A549 (cell line): Measurements from ENCODE around the gene FAM163A. TPM values are rescaled to one million over a fixed set of nuclear protein-coding genes. Genes with fewer than 3 reads are reported as not detected.
"Not testable (repeated sequence)": the region's sequence is repeated elsewhere in the genome, so short reads cannot be mapped to it uniquely, and the experiment has no call there.

ENCODE experiments used
- ATAC-seq, 2 experiments: fragments of 200-7000 bp in 1 of 2; fragments of >200 bp in 1 of 2; cut with Nextera tagmentation in 1 of 2; cut with Tn5 transposase in 1 of 2; 3 replicates each; pipeline versions ENCODE4 v1.8.0 to v1.9.1; 2018 to 2020; ENCODE audit warnings: mild to moderate bottlenecking in 1 of 2, moderate library complexity in 1 of 2
- CTCF ChIA-PET: fragments of 300-600 bp; sonication (Branson Sonifier 250); formaldehyde crosslinking; extraction: SDS; loops from one replicate; lab custom pipeline; 2021; ENCODE audit warnings: antibody characterized with exemption, inconsistent platforms; lab: Yijun Ruan, JAX
- POLR2A ChIA-PET: fragments of 350-600 bp; formaldehyde crosslinking; extraction: SDS; loops from one replicate; lab custom pipeline; 2021; ENCODE audit warnings: antibody characterized with exemption, inconsistent platforms; lab: Yijun Ruan, JAX
- DNase-seq, 2 experiments: peaks; one replicate each; pipeline versions ENCODE4 v3.0.0 to v3.0.0-alpha.2; 2011 to 2016; ENCODE audit warnings: low read depth in 1 of 2, low spot score in 1 of 2
- FAIRE-seq: peaks from 2 replicates; lab custom pipeline; 2011; peaks lifted over from hg19 to GRCh38; lab: Jason Lieb, UNC
- H3K27ac ChIP-seq, 2 experiments: fragments of >200 bp; sonication (Bioruptor Twin); formaldehyde crosslinking; 3 replicates each; pipeline ENCODE4 v1.5.1; 2016 to 2017
- H3K4me1 ChIP-seq: fragments of >200 bp; sonication (Bioruptor Twin); formaldehyde crosslinking; 3 replicates; pipeline ENCODE4 v1.6.1; 2016
- H3K4me2 ChIP-seq: fragments of >200 bp; sonication (Bioruptor Twin); formaldehyde crosslinking; 3 replicates; pipeline ENCODE4 v1.6.1; 2016
- H3K4me3 ChIP-seq: fragments of >200 bp; sonication (Bioruptor Twin); formaldehyde crosslinking; 3 replicates; pipeline ENCODE4 v1.5.1; 2016
- H3K9me3 ChIP-seq: fragments of >200 bp; sonication (Bioruptor Twin); formaldehyde crosslinking; 3 replicates; pipeline ENCODE4 v1.6.1; 2016
- CBX8 ChIP-seq: fragments of 200-600 bp; sonication (generic); IDR thresholded peaks from 2 replicates; pipeline ENCODE4 v1.6.1; 2016
- CHD2 ChIP-seq: fragments of 150-350 bp; IDR thresholded peaks from 2 replicates; pipeline ENCODE4 v1.6.1; 2014; ENCODE audit warnings: low read length; ENCODE audit not compliant: partially characterized antibody
- CHD4 ChIP-seq: fragments of 200-600 bp; sonication (generic); IDR thresholded peaks from 2 replicates; pipeline ENCODE4 v1.6.1; 2016; ENCODE audit warnings: antibody characterized with exemption, mild to moderate bottlenecking, borderline replicate concordance
- E2F6 ChIP-seq: IDR thresholded peaks from 2 replicates; pipeline ENCODE4 v1.6.1; 2012; ENCODE audit warnings: low read depth, borderline replicate concordance
- EHF ChIP-seq: fragments of 250-450 bp; sonication (Bioruptor Pico); IDR thresholded peaks from 2 replicates; pipeline ENCODE4 v1.5.0; 2020; ENCODE audit warnings: mild to moderate bottlenecking
- EHMT2 ChIP-seq: fragments of 200-600 bp; sonication (generic); IDR thresholded peaks from 2 replicates; pipeline ENCODE4 v1.6.1; 2016; ENCODE audit warnings: antibody characterized with exemption, low read depth, mild to moderate bottlenecking, moderate library complexity
- ELK1 ChIP-seq: fragments of 150-350 bp; IDR thresholded peaks from 2 replicates; pipeline ENCODE4 v1.6.1; 2014; ENCODE audit warnings: low read depth, mild to moderate bottlenecking, low read length
- FOSB ChIP-seq: fragments of 250-450 bp; sonication (Bioruptor Pico); IDR thresholded peaks from 2 replicates; pipeline ENCODE4 v1.5.0; 2020; ENCODE audit warnings: mild to moderate bottlenecking, moderate library complexity
- FOSL2 ChIP-seq, 2 experiments: fragments of 450-650 bp in 1 of 2; fragments of >200 bp in 1 of 2; sonication (Bioruptor Twin) in 1 of 2; formaldehyde crosslinking; IDR thresholded peaks; 2 replicates each; pipeline versions ENCODE4 v1.5.0 to v1.6.1; 2016 to 2020; ENCODE audit warnings: mild to moderate bottlenecking in 1 of 2, moderate library complexity in 1 of 2
- HDAC2 ChIP-seq: fragments of 200-600 bp; sonication (generic); IDR thresholded peaks from 2 replicates; pipeline ENCODE4 v1.6.1; 2016
- HES2 ChIP-seq: fragments of >200 bp; sonication (Bioruptor Twin); formaldehyde crosslinking; IDR thresholded peaks from 2 replicates; pipeline ENCODE4 v1.6.1; 2016
- HOXB13 ChIP-seq: fragments of 250-450 bp; sonication (Bioruptor Pico); IDR thresholded peaks from 2 replicates; pipeline ENCODE4 v1.5.0; 2020; ENCODE audit warnings: low read depth, mild to moderate bottlenecking, moderate library complexity
- JUN ChIP-seq, 2 experiments: fragments of >200 bp; sonication (Bioruptor Twin); formaldehyde crosslinking; IDR thresholded peaks; 2 replicates in 1 of 2; 3 replicates in 1 of 2; pipeline ENCODE4 v1.6.1; 2016 to 2017
- JUNB ChIP-seq: fragments of >200 bp; sonication (Bioruptor Twin); formaldehyde crosslinking; IDR thresholded peaks from 2 replicates; pipeline ENCODE4 v1.6.1; 2016
- KDM1A ChIP-seq: fragments of 200-600 bp; sonication (generic); IDR thresholded peaks from 2 replicates; pipeline ENCODE4 v1.6.1; 2016; ENCODE audit warnings: low read depth, mild to moderate bottlenecking
- KDM5A ChIP-seq: fragments of 200-600 bp; sonication (generic); IDR thresholded peaks from 2 replicates; pipeline ENCODE4 v1.6.1; 2016; ENCODE audit warnings: antibody characterized with exemption, mild to moderate bottlenecking
- MAX ChIP-seq: IDR thresholded peaks from 2 replicates; pipeline ENCODE4 v1.6.1; 2012
- MYC ChIP-seq: IDR thresholded peaks from 2 replicates; pipeline ENCODE4 v1.6.1; 2012; ENCODE audit warnings: mild to moderate bottlenecking, inconsistent platforms, low read length, improper control_type of control experiment, borderline replicate concordance
- NPAS2 ChIP-seq: fragments of 250-450 bp; sonication (Bioruptor Pico); IDR thresholded peaks from 2 replicates; pipeline ENCODE4 v1.8.0; 2022; ENCODE audit warnings: mild to moderate bottlenecking, moderate library complexity, borderline replicate concordance
- POLR2AphosphoS2 ChIP-seq: conservative IDR thresholded peaks from 2 replicates; pipeline ENCODE4 v1.6.1; 2012; ENCODE audit warnings: low read length, improper control_type of control experiment, inconsistent platforms
- RARB ChIP-seq: fragments of 250-450 bp; sonication (Bioruptor Pico); IDR thresholded peaks from 2 replicates; pipeline ENCODE4 v1.8.0; 2021; ENCODE audit warnings: mild to moderate bottlenecking, moderate library complexity
- RCOR1 ChIP-seq: fragments of 150-350 bp; IDR thresholded peaks from 2 replicates; pipeline ENCODE4 v1.6.1; 2014; ENCODE audit warnings: antibody characterized with exemption, low read length, low read depth
- RNF2 ChIP-seq: fragments of 200-600 bp; sonication (generic); IDR thresholded peaks from 2 replicates; pipeline ENCODE4 v1.6.1; 2016; ENCODE audit warnings: low read depth, mild to moderate bottlenecking, antibody characterized with exemption, moderate library complexity, borderline replicate concordance
- TFCP2L1 ChIP-seq: fragments of 250-450 bp; sonication (Bioruptor Pico); IDR thresholded peaks from 2 replicates; pipeline ENCODE4 v1.5.0; 2021; ENCODE audit warnings: mild to moderate bottlenecking
- USF2 ChIP-seq: fragments of 450-650 bp; IDR thresholded peaks from 2 replicates; pipeline ENCODE4 v1.6.1; 2014; ENCODE audit warnings: antibody characterized with exemption
- ZFP36 ChIP-seq: fragments of 450-650 bp; IDR thresholded peaks from 2 replicates; pipeline ENCODE4 v1.6.1; 2014; ENCODE audit warnings: borderline replicate concordance; ENCODE audit not compliant: partially characterized antibody
- ZNF302 ChIP-seq: fragments of 250-450 bp; sonication (Bioruptor Pico); IDR thresholded peaks from 2 replicates; pipeline ENCODE4 v1.9.0; 2021; ENCODE audit warnings: inconsistent platforms, mild to moderate bottlenecking, moderate library complexity
- WGBS: methylation state at CpG from one replicate; pipeline ENCODE4 v1.1.6; 2017; ENCODE audit errors: missing lambda C conversion rate; 5-methylcytosine and 5-hydroxymethylcytosine counted together
- polyA plus RNA-seq, 4 experiments: library from polyadenylated mRNA; depleted of rRNA in 3 of 4; stranded (reverse); fragments of >200 nt; fragmentation: RNase III in 1 of 4; extraction: RNeasy Plus Mini Kit Qiagen cat#74134 plus additional on column Dnase treatment in 1 of 4; gene quantifications; 2 replicates in 3 of 4; 3 replicates in 1 of 4; pipeline ENCODE4 v1.2.3, GENCODE V29; 2011 to 2017

Gene FAM163A
- polyA plus RNA-seq, 2 of the 4 experiments (the other 2 are of a cell fraction) = not detected

- TF ChIP-seq MAX (no peak), RCOR1 (no peak), CHD4 (no peak), POLR2AphosphoS2 (no peak), JUNB (no peak), KDM5A (no peak)
These were observed 57.4 kb downstream of the FAM163A start (continued) for GRCh38 chr1:179800481-179800880.

- H3K9me3 ChIP-seq = no peaks in the 10 kb centered on the region
- H3K4me3 ChIP-seq = no peak overlapping the region
- no peak for DNase-seq
- ChIA-PET POLR2A (no interaction called here), CTCF (interaction anchor here (2.0 to 3.3 kb wide), 2 partner anchors 11 to 97 kb away, joined by 6 to 18 read pairs; no protein-coding TSS in a partner anchor)
- TF ChIP-seq CBX8 = no peak
- no peak for TF ChIP-seq JUN (IDR thresholded peaks at IDR 0.05)
- TF ChIP-seq HES2 = no peak
- TF ChIP-seq USF2 = no peak
- no peak for TF ChIP-seq ELK1
- TF ChIP-seq EHF (CRISPR knock-in tag) = no peak
- no peak for TF ChIP-seq TFCP2L1 (CRISPR knock-in tag)
- TF ChIP-seq MAX = no peak
- no peak for TF ChIP-seq NPAS2 (CRISPR knock-in tag)
- no peak for TF ChIP-seq RNF2
- no peak for ATAC-seq
- H3K4me2 ChIP-seq = no peak overlapping the region
- 58% methylated on average over 6 of the region's 6 CpGs for WGBS
- H3K27ac ChIP-seq = no peak overlapping the region
- H3K4me1 ChIP-seq = no peaks in the 10 kb centered on the region
- no peak for FAIRE-seq
These were observed 60.0 kb downstream of the FAM163A start for GRCh38 chr1:179803104-179803503.

- POLR2A ChIA-PET = no interaction called here
- H3K4me3 ChIP-seq = no peak overlapping the region
- ATAC-seq (no peak), DNase-seq (no peak), FAIRE-seq (no peak)
- H3K9me3 ChIP-seq = no peaks in the 10 kb centered on the region
- TF ChIP-seq HOXB13 (no peak), MAX (no peak), HDAC2 (no peak), FOSL2 (IDR thresholded peaks at IDR 0.05) (no peak), FOSL2 (CRISPR knock-in tag; IDR thresholded peaks at IDR 0.05) (no peak), E2F6 (no peak), FOSB (CRISPR knock-in tag) (no peak), ZFP36 (no peak), MYC (no peak), CHD2 (no peak), RARB (CRISPR knock-in tag) (no peak), EHMT2 (no peak), KDM1A (no peak), ZNF302 (no peak)
- 63% methylated on average over 1 of the region's 1 CpG for WGBS
- H3K4me2 ChIP-seq = no peak overlapping the region
- no peak overlapping the region for H3K27ac ChIP-seq
- no peaks in the 10 kb centered on the region for H3K4me1 ChIP-seq
- CTCF ChIA-PET = no interaction called here
These were observed 60.8 kb downstream of the FAM163A start for GRCh38 chr1:179803918-179804317.

- POLR2A ChIA-PET, CTCF ChIA-PET, H3K4me1 ChIP-seq, FAIRE-seq, DNase-seq, H3K4me2 ChIP-seq, H3K4me3 ChIP-seq, H3K9me3 ChIP-seq, ATAC-seq, H3K27ac ChIP-seq: not testable (repeated sequence)
- 92% methylated on average over 2 of the region's 2 CpGs for WGBS
These were observed 61.3 kb downstream of the FAM163A start for GRCh38 chr1:179804417-179804816.
